Bronchial epithelial cell (primary cell): ENCODE data around the gene NOL4L. TPM values are rescaled to one million over a fixed set of nuclear protein-coding genes. Genes with fewer than 3 reads are reported as not detected.

Experiments
- DNase-seq: peaks from one replicate; pipeline ENCODE4 v3.0.0-alpha.2; 2010; ENCODE audit warnings: low read depth
- FAIRE-seq: peaks from 2 replicates; lab custom pipeline; 2011; peaks lifted over from hg19 to GRCh38; lab: Jason Lieb, UNC
- H3K27me3 ChIP-seq: 2 replicates; pipeline ENCODE4 v1.5.1; 2011; ENCODE audit warnings: low read length; ENCODE audit not compliant: control insufficient read depth, insufficient read depth
- H3K36me3 ChIP-seq: 2 replicates; pipeline ENCODE4 v1.5.1; 2011; ENCODE audit warnings: low read length; ENCODE audit not compliant: control insufficient read depth, insufficient read depth
- H3K4me3 ChIP-seq: 2 replicates; pipeline ENCODE4 v1.5.1; 2011; ENCODE audit warnings: mild to moderate bottlenecking, low read depth, low read length, control low read depth
- total RNA-seq: library from RNA; depleted of rRNA; stranded (reverse); fragments of >200 nt; gene quantifications from 2 replicates; pipeline ENCODE4 v1.2.1, GENCODE V29; 2014
- TF ChIP-seq, protein P1 (sequence below): IDR thresholded peaks from 2 replicates; pipeline ENCODE4 v1.5.1; 2011; ENCODE audit warnings: mild to moderate bottlenecking, moderate library complexity, low read length, control low read depth, inconsistent platforms; ENCODE audit not compliant: insufficient read depth, severe bottlenecking

Gene NOL4L
- total RNA-seq, 1 donor from 2014 or later = 1.8 TPM

DNA sequence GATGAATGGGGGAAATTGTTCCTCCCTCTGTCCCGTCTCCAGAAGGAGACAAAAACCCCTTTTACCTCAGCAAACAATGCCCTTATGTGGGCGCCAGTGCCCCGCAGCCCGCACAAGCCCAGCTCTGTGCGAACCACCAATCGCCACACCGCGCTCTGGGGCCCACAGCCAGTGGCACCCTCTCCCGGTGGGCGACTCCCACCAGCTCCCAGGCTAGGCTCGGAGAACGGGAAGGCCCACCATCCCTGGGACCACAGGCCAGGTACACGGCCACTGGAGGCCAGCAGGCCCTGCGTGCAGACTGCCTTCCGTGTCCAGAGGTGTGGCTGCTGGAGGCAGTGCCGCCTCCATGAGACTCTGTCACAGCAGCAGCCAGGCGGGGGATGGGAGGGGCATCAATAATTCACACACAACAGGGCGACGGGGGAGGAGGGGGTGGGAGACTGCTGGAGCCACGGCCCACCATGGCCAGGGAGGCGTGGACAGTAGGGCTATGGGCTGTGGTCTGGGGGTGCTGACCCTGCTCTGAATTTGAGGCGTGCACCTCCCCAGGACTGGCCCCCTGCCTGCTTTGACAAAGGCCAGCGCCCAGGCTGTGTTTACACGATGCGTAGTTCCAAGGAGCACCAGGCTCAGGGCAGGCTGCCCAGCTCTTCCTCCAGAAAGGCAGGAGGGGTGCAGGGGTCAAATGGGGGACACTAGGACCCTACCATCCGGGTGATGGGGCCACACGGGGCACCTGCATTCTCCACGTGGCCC, 121.3 kb downstream of the NOL4L start:
- TF ChIP-seq, protein P1, sequence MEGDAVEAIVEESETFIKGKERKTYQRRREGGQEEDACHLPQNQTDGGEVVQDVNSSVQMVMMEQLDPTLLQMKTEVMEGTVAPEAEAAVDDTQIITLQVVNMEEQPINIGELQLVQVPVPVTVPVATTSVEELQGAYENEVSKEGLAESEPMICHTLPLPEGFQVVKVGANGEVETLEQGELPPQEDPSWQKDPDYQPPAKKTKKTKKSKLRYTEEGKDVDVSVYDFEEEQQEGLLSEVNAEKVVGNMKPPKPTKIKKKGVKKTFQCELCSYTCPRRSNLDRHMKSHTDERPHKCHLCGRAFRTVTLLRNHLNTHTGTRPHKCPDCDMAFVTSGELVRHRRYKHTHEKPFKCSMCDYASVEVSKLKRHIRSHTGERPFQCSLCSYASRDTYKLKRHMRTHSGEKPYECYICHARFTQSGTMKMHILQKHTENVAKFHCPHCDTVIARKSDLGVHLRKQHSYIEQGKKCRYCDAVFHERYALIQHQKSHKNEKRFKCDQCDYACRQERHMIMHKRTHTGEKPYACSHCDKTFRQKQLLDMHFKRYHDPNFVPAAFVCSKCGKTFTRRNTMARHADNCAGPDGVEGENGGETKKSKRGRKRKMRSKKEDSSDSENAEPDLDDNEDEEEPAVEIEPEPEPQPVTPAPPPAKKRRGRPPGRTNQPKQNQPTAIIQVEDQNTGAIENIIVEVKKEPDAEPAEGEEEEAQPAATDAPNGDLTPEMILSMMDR = no peak
- FAIRE-seq = no peak
- DNase-seq = no peak
- Histone ChIP-seq H3K36me3 (no peaks in the 10 kb centered on the region), H3K27me3 (no peaks in the 10 kb centered on the region), H3K4me3 (no peak overlapping the region)

DNA sequence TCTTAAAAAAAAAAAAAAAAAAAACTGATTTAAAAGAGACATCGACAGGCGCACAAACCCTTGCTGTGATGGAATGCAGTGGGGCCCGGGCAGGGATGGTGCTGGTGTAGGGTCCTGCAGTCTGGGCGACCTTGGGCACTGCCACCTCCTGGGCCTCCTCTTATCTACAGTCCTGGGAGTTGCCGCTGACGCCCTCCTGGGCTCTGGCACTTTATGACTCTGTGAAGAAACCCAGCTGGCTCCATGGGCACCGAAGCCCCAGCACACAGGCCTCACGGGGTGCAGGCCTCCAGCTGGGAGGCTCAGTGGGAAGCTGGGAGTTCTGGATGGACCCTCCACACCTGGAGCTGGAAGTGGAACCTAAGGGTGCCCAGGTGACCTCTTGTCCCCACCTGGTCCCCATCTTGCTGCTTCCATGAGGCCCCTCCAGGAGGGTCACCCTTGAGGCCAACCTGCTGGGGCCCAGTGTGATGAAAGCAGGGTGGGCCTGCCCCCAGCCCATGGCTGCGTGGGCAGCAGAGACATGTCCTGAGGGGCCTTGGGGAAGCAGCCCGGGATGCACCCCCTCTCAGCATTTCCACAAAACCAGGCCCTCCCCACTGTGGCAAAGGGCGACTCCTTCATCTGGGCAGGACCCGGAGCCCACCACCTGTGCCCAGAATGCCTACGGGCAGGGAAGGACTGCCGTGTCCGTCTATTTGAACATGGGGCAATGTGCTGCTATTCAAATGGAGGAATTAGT, 122.1 kb downstream of the NOL4L start:
- TF ChIP-seq, protein P1 = no peak

DNA sequence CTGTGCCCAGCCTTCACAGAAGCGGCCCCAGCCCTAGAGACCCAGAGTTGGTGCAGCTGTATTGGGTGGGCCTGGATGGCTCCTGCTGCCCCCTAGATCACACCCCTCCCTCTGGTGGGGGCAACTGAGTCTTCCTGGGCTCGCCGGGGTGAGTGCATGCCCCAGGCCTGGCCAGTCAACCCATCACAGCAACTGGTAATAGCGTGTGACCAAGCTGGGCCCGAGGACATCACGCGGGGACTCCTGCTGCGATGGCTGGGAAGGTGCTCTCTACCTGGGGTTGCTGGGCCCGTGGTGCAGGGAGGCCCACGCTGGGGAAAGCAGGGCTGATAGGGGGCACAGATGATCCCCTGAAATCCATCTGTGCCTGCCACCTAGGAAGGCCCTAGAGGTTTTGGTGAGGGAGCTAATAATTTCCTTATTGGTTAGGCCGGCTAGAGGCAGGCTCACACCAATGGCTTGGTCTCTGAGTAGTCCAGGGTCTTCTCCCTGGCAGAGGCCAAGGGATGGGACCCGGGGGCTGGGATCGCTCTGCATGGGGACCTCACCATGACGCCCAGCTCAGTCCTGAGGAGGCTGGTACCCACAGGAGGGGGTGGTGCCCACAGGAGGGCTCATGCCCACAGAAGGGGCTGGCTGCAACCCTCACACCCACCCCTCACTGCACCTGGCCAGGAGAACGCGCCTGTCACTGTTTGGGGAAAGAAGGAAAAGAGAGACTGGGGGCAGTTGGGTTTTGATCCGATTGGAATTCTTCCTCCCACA, 123.1 kb downstream of the NOL4L start:
- TF ChIP-seq, protein P1 = no peak
- DNase-seq = no peak
- no peak for FAIRE-seq
- no peaks in the 10 kb centered on the region for H3K36me3 ChIP-seq
- no peak overlapping the region for H3K4me3 ChIP-seq
- no peaks in the 10 kb centered on the region for H3K27me3 ChIP-seq

More for the DNA sequence above, 122.1 kb downstream of the NOL4L start:
- H3K36me3 ChIP-seq = no peaks in the 10 kb centered on the region
- FAIRE-seq = no peak
- no peaks in the 10 kb centered on the region for H3K27me3 ChIP-seq
- no peak overlapping the region for H3K4me3 ChIP-seq
- no peak for DNase-seq

DNA sequence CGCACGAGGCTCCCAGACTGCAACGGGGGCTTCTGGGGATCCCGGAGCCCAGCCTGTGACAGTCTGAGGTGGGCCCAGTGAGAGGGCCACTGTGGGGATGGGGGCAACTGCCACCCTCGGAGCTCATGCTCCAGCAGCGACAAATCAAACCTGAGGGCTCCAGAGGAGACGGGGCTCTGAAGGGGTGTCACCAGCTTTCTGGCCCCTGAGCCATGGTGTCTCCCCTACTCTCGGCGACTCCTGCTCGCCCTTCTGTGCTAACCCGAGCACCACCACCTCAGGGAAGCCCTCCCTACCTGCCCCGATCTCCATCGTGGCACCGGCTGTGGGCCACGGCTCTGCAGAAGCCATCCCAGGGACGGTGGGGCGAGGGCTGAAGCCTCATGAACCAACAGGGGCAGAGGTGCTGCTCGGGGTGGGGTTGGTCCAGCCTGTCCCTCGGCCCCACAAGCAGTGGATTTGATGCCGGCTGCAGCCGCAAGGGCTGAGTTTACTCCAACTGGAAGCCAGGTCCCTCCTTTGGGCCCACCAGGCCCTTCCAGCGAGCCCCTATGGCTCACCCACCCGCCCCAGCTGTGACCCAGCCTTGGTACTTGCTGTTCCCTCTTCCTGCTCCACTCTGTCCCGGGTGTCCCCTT, 124.3 kb downstream of the NOL4L start:
- DNase-seq = no peak
- no peak for FAIRE-seq

DNA sequence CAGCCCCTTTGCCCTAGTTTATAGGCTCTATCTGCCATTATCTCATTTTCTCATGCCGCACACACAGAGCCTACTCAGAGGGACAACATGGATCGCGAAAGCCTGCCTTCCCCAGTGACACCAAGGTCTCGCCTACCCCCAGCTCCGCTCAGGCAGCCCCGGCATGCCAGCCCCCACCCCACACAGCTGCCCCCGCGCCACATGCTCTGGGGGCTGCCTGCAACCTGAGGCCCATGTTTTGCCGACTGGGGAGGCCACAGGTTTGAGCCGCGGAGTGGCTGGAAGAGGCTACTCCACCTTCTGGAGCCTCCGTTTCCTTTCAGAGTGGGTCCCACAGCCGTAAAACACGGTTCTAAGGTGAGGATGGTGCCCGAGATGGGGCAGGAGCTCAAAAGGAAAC, 124.9 kb downstream of the NOL4L start:
- DNase-seq = no peak
- TF ChIP-seq, protein P1 = no peak
- H3K4me3 ChIP-seq = no peak overlapping the region
- H3K36me3 ChIP-seq = no peaks in the 10 kb centered on the region
- no peak for FAIRE-seq
- no peaks in the 10 kb centered on the region for H3K27me3 ChIP-seq

More for the DNA sequence above, 124.3 kb downstream of the NOL4L start:
- H3K4me3 ChIP-seq = no peak overlapping the region
- no peaks in the 10 kb centered on the region for H3K27me3 ChIP-seq
- TF ChIP-seq, protein P1 = no peak
- no peaks in the 10 kb centered on the region for H3K36me3 ChIP-seq
